HepG2 (cell line): ENCODE results near the gene PSMB3. TPM values are rescaled to one million over a fixed set of nuclear protein-coding genes. Genes with fewer than 3 reads are reported as not detected.

Source experiments
- ATAC-seq: fragments of 200-7000 bp; cut with Tn5 transposase; 3 replicates; pipeline ENCODE4 v1.9.1; 2020; ENCODE audit warnings: mild to moderate bottlenecking, moderate library complexity
- BruUV-seq: library from RNA; stranded (reverse); fragments of 400-500 nt; replicated peaks from 2 replicates; lab custom pipeline; 2021; lab: Mats Ljungman, UMichigan
- CTCF ChIA-PET: fragments of 300-600 bp; formaldehyde crosslinking; extraction: SDS; loops from one replicate; lab custom pipeline; 2021; ENCODE audit warnings: low total read pairs, inconsistent platforms, low intra/inter-chr PET ratio; lab: Yijun Ruan, JAX
- POLR2A ChIA-PET: fragments of 350-600 bp; sonication (Branson Sonifier 250); formaldehyde crosslinking; loops from one replicate; lab custom pipeline; 2020; ENCODE audit warnings: antibody characterized with exemption, inconsistent platforms; lab: Yijun Ruan, JAX
- DNase-seq: peaks from one replicate; pipeline ENCODE4 v3.0.0-alpha.2; 2015; ENCODE audit warnings: low spot score
- FAIRE-seq: peaks from 3 replicates; lab custom pipeline; 2011; peaks lifted over from hg19 to GRCh38; lab: Jason Lieb, UNC
- H2AFZ ChIP-seq: one replicate; pipeline ENCODE4 v1.6.1; 2011; ENCODE audit warnings: low read length, inconsistent platforms
- H3K27ac ChIP-seq: fragments of 300-600 bp; 3 replicates; pipeline ENCODE4 v1.8.0; 2011; ENCODE audit warnings: mixed run types, mild to moderate bottlenecking, mixed read lengths, low read length, inconsistent platforms; ENCODE audit not compliant: insufficient read depth; ENCODE audit errors: extremely low read length
- H3K27me3 ChIP-seq, 2 experiments: fragments of 200-600 bp in 1 of 2; 2 replicates in 1 of 2; 3 replicates in 1 of 2; pipeline versions ENCODE4 v1.6.0 to v1.8.0; 2011; ENCODE audit warnings: low read length in 2 of 2, mild to moderate bottlenecking in 2 of 2, moderate library complexity in 2 of 2, inconsistent platforms in 1 of 2; ENCODE audit not compliant: insufficient read depth in 2 of 2, control insufficient read depth in 1 of 2
- H3K36me3 ChIP-seq, 2 experiments: fragments of 200-600 bp in 1 of 2; replicated peaks in 1 of 2; 2 replicates in 1 of 2; 3 replicates in 1 of 2; pipeline versions ENCODE4 v1.5.1 to v1.8.0; 2011; ENCODE audit warnings: low read length in 2 of 2, inconsistent platforms in 1 of 2; ENCODE audit not compliant: insufficient read depth in 2 of 2, control insufficient read depth in 1 of 2
- H3K4me1 ChIP-seq: 2 replicates; pipeline ENCODE4 v1.5.1; 2012; ENCODE audit warnings: low read length, inconsistent platforms; ENCODE audit not compliant: insufficient read depth
- H3K4me2 ChIP-seq: 2 replicates; pipeline ENCODE4 v1.6.0; 2011; ENCODE audit warnings: low read depth, low read length, inconsistent platforms
- H3K4me3 ChIP-seq, 3 experiments: fragments of 200-600 bp in 1 of 3; sonication (generic), shearing (Covaris generic) in 1 of 3; replicated peaks in 1 of 3; 2 replicates each; pipeline ENCODE4 v1.5.1; 2011 to 2016; ENCODE audit warnings: low read length in 3 of 3, inconsistent platforms in 2 of 3, low read depth in 2 of 3, mild to moderate bottlenecking in 2 of 3, control low read depth in 1 of 3, mixed read lengths in 1 of 3; ENCODE audit not compliant: insufficient read depth in 1 of 3
- H3K79me2 ChIP-seq: one replicate; pipeline ENCODE4 v1.6.1; 2011; ENCODE audit warnings: low read length, inconsistent platforms; ENCODE audit not compliant: insufficient read depth
- H3K9ac ChIP-seq: 2 replicates; pipeline ENCODE4 v1.6.0; 2011; ENCODE audit warnings: mild to moderate bottlenecking, low read depth, low read length, inconsistent platforms; ENCODE audit not compliant: insufficient read depth
- H3K9me3 ChIP-seq: 2 replicates; pipeline ENCODE4 v1.5.1; 2012; ENCODE audit warnings: mild to moderate bottlenecking, low read length
- H4K20me1 ChIP-seq: 2 replicates; pipeline ENCODE4 v1.6.0; 2011; ENCODE audit warnings: inconsistent platforms, mild to moderate bottlenecking, low read length, moderate library complexity; ENCODE audit not compliant: insufficient read depth
- LCORL ChIP-seq, 2 experiments: fragments of 450-650 bp in 1 of 2; sonication (generic) in 1 of 2; formaldehyde crosslinking in 1 of 2; IDR thresholded peaks; 2 replicates each; pipeline versions ENCODE4 v1.5.0 to v1.6.1; 2017 to 2020; ENCODE audit warnings: antibody characterized with exemption in 1 of 2, missing genetic modification reagents in 1 of 2
- MAFG ChIP-seq: sonication (generic); formaldehyde crosslinking; IDR thresholded peaks from 2 replicates; pipeline ENCODE4 v1.5.1; 2020; ENCODE audit warnings: mild to moderate bottlenecking, missing genetic modification reagents
- NR2C2 ChIP-seq: sonication (generic); formaldehyde crosslinking; IDR thresholded peaks from 2 replicates; pipeline ENCODE4 v1.4.0; 2020; ENCODE audit warnings: missing genetic modification reagents, mild to moderate bottlenecking, moderate library complexity, borderline replicate concordance
- PCBP1 ChIP-seq: fragments of 200-400 bp; formaldehyde crosslinking; IDR thresholded peaks from 2 replicates; pipeline ENCODE4 v1.6.1; 2017; ENCODE audit warnings: mild to moderate bottlenecking, low read depth, low read length, borderline replicate concordance
- ZNF160 ChIP-seq: sonication (generic); formaldehyde crosslinking; IDR thresholded peaks from 2 replicates; pipeline ENCODE4 v1.8.0; 2022; ENCODE audit warnings: mild to moderate bottlenecking, inconsistent platforms, missing genetic modification reagents
- ZNF3 ChIP-seq: IDR thresholded peaks from 2 replicates; pipeline ENCODE4 v1.7.0; 2017; ENCODE audit warnings: inconsistent platforms
- WGBS: methylation state at CpG from one replicate; pipeline ENCODE4 v1.1.6; 2017; ENCODE audit warnings: low lambda C conversion rate; 5-methylcytosine and 5-hydroxymethylcytosine counted together
- in situ Hi-C: cut with HindIII; loops from 2 replicates; pipeline ENCODE4 v1.10.0; 2017; ENCODE audit warnings: low pct_unique_long_range_greater_than_20kb; ENCODE audit not compliant: extremely low pct_ligation_motif_present
- intact Hi-C: fragments of 100-400 bp; cut with micrococcal nuclease; formaldehyde crosslinking; loops from one replicate; pipeline ENCODE4 v1.10.0; 2022; ENCODE audit not compliant: unreplicated experiment
- polyA plus RNA-seq, 8 experiments: library from polyadenylated mRNA; depleted of rRNA in 3 of 8; stranded (reverse) in 7 of 8; unstranded in 1 of 8; fragments of >200 nt; fragmentation: Illumina TruSeq in 4 of 8; extraction: Trizol in 4 of 8; gene quantifications; 2 replicates each; pipeline versions ENCODE4 v1.2.1 to v1.2.3, GENCODE V29; 2011 to 2016; ENCODE audit warnings: low read depth in 4 of 8, missing spikeins in 1 of 8, mixed read lengths in 1 of 8; ENCODE audit not compliant: insufficient read depth in 1 of 8
- total RNA-seq, 5 experiments: library from RNA; depleted of rRNA; stranded (reverse); fragments of >200 nt; fragmentation: Illumina TruSeq; extraction: Trizol; gene quantifications; 2 replicates each; pipeline ENCODE4 v1.2.3, GENCODE V29; 2016; ENCODE audit warnings: low read depth in 1 of 5
- TF ChIP-seq, protein P1 (sequence below): sonication (generic); formaldehyde crosslinking; IDR thresholded peaks from 2 replicates; pipeline ENCODE4 v1.9.0; 2021; ENCODE audit warnings: missing genetic modification reagents, mild to moderate bottlenecking, borderline replicate concordance
- TF ChIP-seq, protein P2 (sequence below): sonication (generic); formaldehyde crosslinking; conservative IDR thresholded peaks from 2 replicates; pipeline ENCODE4 v1.4.0; 2020; ENCODE audit warnings: missing genetic modification reagents
- TF ChIP-seq, protein P3 (sequence below): sonication (generic); formaldehyde crosslinking; IDR thresholded peaks from 2 replicates; pipeline ENCODE4 v1.5.1; 2020; ENCODE audit warnings: missing genetic modification reagents, mild to moderate bottlenecking, borderline replicate concordance
- TF ChIP-seq, protein P4 (sequence below): sonication (generic); formaldehyde crosslinking; IDR thresholded peaks from 2 replicates; pipeline ENCODE4 v1.4.0; 2020; ENCODE audit warnings: missing genetic modification reagents

The PSMB3 gene
- total and polyA plus RNA-seq, 2 of the 13 experiments (the other 11 are each of a cell fraction or from before 2014, with no cell fraction given) = 366 to 517 TPM

DNA sequence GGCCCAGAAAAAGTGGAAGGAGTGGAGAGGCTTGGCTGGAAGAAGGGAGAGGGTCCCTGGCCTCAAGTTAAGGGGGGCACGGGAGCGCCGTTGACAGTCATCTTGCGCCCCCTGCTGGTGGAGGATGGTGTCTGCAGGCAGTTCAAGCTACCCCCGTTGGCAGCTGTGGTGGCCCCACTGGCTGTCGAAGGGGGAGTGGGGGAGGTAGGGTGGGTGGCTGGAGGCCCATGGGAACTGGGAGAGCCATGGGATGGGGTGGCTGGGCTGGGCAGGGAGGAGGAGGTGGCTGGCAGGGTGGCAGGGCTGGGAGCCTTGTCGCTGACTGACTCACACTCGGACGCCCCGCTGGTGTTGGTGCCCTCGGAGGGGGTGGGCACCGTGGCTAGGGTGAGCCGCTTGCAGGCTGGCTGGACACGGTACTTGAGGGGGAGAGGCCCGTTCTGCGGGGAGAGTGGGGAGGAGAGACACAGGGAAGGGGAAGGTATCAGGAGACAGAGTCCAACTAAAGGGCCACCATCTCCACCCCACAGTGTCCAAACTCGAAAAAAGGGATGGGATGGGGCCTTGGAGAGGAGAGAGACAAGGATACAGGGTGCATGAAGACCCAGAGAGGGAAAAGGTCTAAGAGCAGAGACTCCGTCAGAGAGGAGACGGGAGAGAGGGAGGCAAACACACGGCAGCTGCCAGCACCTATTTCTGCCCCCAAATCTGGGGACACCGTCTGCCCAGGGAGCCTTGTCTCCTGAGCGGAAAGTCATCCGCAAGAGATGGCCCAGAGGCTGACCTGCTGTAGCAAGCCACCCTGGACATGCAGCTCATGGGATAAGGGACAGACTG, 17.2 kb upstream of the PSMB3 start:
- H3K36me3 ChIP-seq = peaks cover 36 to 58% of the 10 kb centered on the region in 2 experiments
- no peaks in the 10 kb centered on the region for H3K27me3 ChIP-seq
- H3K9ac ChIP-seq = no peak overlapping the region
- intact Hi-C loops = loop anchor here (1.0 kb wide), 1 partner anchor 58 kb away; no protein-coding TSS in a partner anchor
- DNase-seq (peak; percentile 33), FAIRE-seq (no peak), ATAC-seq (no peak)
- in situ Hi-C loops = no loop called here
- H3K4me1 ChIP-seq = peaks cover 45% of the 10 kb centered on the region
- H3K4me2 ChIP-seq = no peak overlapping the region
- H2AFZ ChIP-seq = no peak overlapping the region
- H4K20me1 ChIP-seq = peaks cover 22% of the 10 kb centered on the region; the same call in 1 of the 2 replicates
- peak overlapping the region; percentile 7 for H3K27ac ChIP-seq
- BruUV-seq = no TSS peak
- POLR2A ChIA-PET = interaction anchor here (0.6 to 2.2 kb wide), 13 partner anchors 9 to 78 kb away, joined by 3 to 27 read pairs (median 4); partner anchors contain the start of gene EPOP
- CTCF ChIA-PET = interaction anchor here (1.1 to 3.6 kb wide), 3 partner anchors 12 to 72 kb away, joined by 5 to 37 read pairs (median 6); partner anchors contain the start of gene PCGF2
- 66% methylated on average over 21 of the region's 23 CpGs for WGBS
- no peak overlapping the region; a peak in 1 of 6 replicates for H3K4me3 ChIP-seq
- H3K79me2 ChIP-seq = peaks cover 36% of the 10 kb centered on the region
- H3K9me3 ChIP-seq = no peaks in the 10 kb centered on the region
- TF ChIP-seq, protein P1, sequence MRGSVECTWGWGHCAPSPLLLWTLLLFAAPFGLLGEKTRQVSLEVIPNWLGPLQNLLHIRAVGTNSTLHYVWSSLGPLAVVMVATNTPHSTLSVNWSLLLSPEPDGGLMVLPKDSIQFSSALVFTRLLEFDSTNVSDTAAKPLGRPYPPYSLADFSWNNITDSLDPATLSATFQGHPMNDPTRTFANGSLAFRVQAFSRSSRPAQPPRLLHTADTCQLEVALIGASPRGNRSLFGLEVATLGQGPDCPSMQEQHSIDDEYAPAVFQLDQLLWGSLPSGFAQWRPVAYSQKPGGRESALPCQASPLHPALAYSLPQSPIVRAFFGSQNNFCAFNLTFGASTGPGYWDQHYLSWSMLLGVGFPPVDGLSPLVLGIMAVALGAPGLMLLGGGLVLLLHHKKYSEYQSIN = no peak
- TF ChIP-seq, protein P2, sequence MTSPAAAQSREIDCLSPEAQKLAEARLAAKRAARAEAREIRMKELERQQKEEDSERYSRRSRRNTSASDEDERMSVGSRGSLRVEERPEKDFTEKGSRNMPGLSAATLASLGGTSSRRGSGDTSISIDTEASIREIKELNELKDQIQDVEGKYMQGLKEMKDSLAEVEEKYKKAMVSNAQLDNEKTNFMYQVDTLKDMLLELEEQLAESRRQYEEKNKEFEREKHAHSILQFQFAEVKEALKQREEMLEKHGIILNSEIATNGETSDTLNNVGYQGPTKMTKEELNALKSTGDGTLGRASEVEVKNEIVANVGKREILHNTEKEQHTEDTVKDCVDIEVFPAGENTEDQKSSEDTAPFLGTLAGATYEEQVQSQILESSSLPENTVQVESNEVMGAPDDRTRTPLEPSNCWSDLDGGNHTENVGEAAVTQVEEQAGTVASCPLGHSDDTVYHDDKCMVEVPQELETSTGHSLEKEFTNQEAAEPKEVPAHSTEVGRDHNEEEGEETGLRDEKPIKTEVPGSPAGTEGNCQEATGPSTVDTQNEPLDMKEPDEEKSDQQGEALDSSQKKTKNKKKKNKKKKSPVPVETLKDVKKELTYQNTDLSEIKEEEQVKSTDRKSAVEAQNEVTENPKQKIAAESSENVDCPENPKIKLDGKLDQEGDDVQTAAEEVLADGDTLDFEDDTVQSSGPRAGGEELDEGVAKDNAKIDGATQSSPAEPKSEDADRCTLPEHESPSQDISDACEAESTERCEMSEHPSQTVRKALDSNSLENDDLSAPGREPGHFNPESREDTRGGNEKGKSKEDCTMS (CRISPR knock-in tag) = no peak
- peak; percentile 93 for TF ChIP-seq PCBP1
- TF ChIP-seq ZNF3 = no peak
- no peak for TF ChIP-seq NR2C2 (CRISPR knock-in tag)
- TF ChIP-seq, protein P3, sequence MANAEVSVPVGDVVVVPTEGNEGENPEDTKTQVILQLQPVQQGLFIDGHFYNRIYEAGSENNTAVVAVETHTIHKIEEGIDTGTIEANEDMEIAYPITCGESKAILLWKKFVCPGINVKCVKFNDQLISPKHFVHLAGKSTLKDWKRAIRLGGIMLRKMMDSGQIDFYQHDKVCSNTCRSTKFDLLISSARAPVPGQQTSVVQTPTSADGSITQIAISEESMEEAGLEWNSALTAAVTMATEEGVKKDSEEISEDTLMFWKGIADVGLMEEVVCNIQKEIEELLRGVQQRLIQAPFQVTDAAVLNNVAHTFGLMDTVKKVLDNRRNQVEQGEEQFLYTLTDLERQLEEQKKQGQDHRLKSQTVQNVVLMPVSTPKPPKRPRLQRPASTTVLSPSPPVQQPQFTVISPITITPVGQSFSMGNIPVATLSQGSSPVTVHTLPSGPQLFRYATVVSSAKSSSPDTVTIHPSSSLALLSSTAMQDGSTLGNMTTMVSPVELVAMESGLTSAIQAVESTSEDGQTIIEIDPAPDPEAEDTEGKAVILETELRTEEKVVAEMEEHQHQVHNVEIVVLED (CRISPR knock-in tag) = no peak
- no peak for TF ChIP-seq MAFG (CRISPR knock-in tag)
- TF ChIP-seq, protein P4, sequence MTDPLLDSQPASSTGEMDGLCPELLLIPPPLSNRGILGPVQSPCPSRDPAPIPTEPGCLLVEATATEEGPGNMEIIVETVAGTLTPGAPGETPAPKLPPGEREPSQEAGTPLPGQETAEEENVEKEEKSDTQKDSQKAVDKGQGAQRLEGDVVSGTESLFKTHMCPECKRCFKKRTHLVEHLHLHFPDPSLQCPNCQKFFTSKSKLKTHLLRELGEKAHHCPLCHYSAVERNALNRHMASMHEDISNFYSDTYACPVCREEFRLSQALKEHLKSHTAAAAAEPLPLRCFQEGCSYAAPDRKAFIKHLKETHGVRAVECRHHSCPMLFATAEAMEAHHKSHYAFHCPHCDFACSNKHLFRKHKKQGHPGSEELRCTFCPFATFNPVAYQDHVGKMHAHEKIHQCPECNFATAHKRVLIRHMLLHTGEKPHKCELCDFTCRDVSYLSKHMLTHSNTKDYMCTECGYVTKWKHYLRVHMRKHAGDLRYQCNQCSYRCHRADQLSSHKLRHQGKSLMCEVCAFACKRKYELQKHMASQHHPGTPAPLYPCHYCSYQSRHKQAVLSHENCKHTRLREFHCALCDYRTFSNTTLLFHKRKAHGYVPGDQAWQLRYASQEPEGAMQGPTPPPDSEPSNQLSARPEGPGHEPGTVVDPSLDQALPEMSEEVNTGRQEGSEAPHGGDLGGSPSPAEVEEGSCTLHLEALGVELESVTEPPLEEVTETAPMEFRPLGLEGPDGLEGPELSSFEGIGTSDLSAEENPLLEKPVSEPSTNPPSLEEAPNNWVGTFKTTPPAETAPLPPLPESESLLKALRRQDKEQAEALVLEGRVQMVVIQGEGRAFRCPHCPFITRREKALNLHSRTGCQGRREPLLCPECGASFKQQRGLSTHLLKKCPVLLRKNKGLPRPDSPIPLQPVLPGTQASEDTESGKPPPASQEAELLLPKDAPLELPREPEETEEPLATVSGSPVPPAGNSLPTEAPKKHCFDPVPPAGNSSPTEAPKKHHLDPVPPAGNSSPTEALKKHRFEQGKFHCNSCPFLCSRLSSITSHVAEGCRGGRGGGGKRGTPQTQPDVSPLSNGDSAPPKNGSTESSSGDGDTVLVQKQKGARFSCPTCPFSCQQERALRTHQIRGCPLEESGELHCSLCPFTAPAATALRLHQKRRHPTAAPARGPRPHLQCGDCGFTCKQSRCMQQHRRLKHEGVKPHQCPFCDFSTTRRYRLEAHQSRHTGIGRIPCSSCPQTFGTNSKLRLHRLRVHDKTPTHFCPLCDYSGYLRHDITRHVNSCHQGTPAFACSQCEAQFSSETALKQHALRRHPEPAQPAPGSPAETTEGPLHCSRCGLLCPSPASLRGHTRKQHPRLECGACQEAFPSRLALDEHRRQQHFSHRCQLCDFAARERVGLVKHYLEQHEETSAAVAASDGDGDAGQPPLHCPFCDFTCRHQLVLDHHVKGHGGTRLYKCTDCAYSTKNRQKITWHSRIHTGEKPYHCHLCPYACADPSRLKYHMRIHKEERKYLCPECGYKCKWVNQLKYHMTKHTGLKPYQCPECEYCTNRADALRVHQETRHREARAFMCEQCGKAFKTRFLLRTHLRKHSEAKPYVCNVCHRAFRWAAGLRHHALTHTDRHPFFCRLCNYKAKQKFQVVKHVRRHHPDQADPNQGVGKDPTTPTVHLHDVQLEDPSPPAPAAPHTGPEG (CRISPR knock-in tag) = no peak
- no peak for TF ChIP-seq LCORL (IDR thresholded peaks at IDR 0.05)
- TF ChIP-seq LCORL (CRISPR knock-in tag; IDR thresholded peaks at IDR 0.05) = no peak
- TF ChIP-seq ZNF160 (CRISPR knock-in tag) = peak; percentile 41; the same call in 1 of the 2 replicates
